Stimulated activated CD8-positive, alpha-beta memory T cell treated with anti-CD3 and anti-CD28 coated beads, Interleukin-15, amount 100 ng/mL, for 1 hour (primary cell): ENCODE results near the gene TBC1D13.
"Not testable (repeated sequence)": the region's sequence is repeated elsewhere in the genome, so short reads cannot be mapped to it uniquely, and the experiment has no call there.

Source experiments
- DNase-seq: peaks from one replicate; pipeline ENCODE4 v3.0.0-alpha.2; 2020; ENCODE audit warnings: low read depth

TBC1D13 gene

GRCh38 chr9:128821584-128822406, 34.7 kb downstream of the TBC1D13 start:
- DNase-seq = no peak

GRCh38 chr9:128822407-128823042, 35.5 kb downstream of the TBC1D13 start:
- DNase-seq = no peak

GRCh38 chr9:128823362-128823902, 36.4 kb downstream of the TBC1D13 start:
- no peak for DNase-seq

DNA sequence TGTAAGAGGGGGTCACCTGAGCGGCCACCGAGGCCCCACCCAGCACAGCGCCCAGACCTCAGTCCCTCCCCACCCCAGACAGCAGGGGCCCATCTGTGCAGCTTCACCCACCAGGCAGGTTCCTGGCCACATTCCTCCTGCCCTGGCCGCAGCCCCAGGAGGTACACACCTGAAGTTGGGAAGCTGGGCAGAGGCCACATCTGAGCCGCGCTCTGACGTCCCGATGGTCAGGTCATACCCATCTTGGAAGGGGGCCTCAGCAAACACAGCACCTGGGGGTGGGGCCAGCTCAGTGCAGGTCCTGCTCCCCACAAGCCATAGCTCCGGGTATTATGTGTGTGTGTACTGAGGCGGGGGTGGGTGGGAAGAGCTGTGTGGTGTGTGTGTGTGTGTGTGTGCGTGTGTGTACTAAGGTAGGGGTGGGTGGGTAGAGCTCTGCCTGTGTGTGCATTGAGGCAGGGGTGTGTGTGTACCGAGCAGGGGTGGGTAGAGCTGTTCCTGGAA, 36.9 kb downstream of the TBC1D13 start:
- no peak for DNase-seq

DNA sequence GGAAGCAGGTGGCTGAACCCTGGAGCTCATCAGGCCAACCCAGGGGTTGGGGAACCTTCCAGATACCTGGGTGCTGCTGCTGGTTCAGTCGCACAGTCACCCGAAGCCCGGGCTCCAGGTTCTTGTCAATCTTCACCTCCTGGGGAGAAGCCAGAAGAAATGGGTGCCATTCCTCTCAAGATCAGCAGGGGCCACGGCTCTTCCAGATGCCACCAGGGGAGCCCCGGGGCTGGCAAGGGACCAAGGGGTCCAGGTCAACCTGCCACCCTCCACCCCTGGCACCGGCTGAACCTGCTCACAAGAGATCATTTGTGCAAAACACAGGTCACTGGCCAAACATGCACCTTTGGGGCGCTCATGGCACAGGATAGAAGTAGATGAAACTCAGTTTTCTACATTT, 37.9 kb downstream of the TBC1D13 start:
- no peak for DNase-seq

- DNase-seq = no peak
Observed at GRCh38 chr9:128825923-128826700, 39.1 kb downstream of the TBC1D13 start.

- DNase-seq = no peak
Observed at GRCh38 chr9:128828267-128828666, 41.2 kb downstream of the TBC1D13 start.

DNA sequence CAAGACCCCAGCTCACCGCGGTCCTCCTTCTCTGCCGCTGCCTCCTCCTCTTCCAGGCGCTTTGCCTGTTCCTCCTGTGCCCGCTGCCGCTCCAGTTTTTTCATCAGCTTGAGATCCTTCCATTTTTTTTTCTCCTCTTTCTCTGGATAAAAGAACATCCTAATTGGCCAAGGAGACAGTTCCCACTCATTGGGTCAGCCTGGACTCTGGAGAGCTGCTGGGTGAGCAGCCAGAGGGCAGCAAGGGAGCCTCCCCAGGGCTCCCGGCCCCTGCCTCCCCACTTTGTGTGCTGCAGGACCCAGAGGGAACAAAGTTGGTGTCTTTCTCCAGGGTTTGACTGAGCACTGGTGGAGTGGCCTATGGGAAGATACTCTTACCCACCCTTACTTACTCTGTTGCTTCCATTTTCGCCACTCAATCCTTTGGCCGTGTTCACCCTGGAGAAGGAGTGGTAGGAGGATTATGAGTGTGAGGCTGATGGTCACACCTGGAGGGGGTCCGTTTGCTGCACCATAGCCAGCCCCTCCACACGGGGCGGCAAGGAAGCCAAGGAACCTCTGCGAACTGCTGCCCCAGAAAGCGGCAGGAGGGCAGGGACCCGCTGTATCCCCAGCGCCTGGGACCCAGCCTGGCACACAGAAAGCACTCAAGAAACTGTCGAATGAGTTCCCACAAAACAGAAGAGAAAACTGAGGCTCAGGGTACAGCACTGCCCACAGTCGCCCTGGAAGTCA, 41.8 kb downstream of the TBC1D13 start:
- DNase-seq = no peak

DNA sequence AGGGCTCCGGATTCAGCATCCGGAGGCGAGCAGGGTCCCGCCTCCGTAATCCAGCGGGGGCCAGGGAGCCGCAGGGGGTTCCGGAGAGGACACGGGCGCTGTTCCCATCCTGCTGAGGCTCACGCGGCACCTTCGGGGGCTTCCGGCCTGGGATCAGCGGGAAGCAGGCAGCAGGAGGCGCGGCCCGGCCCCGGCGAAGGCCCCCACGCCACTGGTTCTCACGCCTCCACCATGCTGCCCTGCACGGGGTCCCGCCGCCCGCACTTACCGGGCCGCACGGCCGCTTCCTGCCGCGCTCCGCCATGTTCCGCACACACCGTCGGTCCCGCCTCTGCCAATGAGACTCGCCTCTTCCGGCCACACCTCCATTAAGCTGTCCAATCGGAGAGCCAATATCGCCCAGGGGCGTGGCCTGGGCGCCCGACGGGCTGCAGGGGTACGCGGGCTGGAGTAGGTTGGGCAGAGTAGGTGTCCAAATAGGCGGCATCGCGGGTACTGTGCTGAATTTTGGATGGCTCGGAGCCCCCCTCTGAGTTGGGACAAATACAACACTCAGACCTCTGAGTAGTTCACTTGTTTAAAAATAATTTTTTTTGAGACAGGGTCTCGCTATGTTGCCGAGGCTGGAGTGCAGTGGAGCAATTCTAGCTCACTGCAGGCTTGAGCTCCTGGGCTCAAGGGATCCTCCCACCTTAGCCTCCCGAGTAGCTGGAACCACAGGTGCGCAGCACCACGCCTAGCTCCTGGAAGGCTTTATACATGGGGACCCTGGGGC, 42.6 kb downstream of the TBC1D13 start, which contains the start of gene SPOUT1:
TSS of gene SPOUT1 (minus strand) at position 318 of the 775 bp plus-strand sequence. CDS start at position 304, 14 bp downstream.
- DNase-seq = peak; percentile 86

GRCh38 chr9:128833696-128834095, 46.6 kb downstream of the TBC1D13 start:
- no peak for DNase-seq

- DNase-seq = no peak
Observed at GRCh38 chr9:128835246-128836210, 48.5 kb downstream of the TBC1D13 start.

DNA sequence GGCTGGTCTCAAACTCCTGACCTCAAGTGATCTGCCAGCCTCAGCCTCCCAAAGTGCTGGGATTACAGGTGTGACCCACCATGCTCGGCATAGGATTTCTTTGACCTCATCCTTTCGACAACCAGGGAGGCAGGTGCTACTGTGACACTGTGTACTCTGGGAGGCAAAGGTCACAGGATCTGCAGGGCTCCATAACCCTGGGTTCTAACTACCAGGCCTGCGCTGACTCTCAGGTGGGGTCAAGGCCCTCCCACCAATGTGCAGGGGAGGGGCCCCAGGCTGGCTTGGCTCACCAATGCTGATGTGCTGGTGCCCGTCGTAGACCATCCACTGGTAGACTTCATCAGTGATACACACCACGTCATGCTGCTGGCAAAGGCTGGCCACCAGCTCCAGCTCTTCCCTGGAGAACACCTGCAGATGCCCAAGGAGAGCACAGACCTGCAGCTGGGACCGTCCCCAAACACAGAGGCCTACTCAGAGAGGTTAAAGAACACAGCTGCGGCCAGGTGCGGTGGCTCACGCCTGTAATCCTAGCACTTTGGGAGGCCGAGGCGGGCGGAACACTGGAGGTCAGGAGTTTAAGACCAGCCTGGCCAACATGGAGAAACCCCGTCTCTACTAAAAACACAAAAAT, 49.6 kb downstream of the TBC1D13 start:
- DNase-seq = no peak

- no peak for DNase-seq
Observed at GRCh38 chr9:128838338-128838737, 51.3 kb downstream of the TBC1D13 start.

GRCh38 chr9:128840524-128840923, 53.5 kb downstream of the TBC1D13 start:
- no peak for DNase-seq

- DNase-seq = no peak
Observed at GRCh38 chr9:128841694-128842492, 54.8 kb downstream of the TBC1D13 start.

GRCh38 chr9:128843171-128843570, 56.1 kb downstream of the TBC1D13 start:
- not testable (repeated sequence) for DNase-seq

DNA sequence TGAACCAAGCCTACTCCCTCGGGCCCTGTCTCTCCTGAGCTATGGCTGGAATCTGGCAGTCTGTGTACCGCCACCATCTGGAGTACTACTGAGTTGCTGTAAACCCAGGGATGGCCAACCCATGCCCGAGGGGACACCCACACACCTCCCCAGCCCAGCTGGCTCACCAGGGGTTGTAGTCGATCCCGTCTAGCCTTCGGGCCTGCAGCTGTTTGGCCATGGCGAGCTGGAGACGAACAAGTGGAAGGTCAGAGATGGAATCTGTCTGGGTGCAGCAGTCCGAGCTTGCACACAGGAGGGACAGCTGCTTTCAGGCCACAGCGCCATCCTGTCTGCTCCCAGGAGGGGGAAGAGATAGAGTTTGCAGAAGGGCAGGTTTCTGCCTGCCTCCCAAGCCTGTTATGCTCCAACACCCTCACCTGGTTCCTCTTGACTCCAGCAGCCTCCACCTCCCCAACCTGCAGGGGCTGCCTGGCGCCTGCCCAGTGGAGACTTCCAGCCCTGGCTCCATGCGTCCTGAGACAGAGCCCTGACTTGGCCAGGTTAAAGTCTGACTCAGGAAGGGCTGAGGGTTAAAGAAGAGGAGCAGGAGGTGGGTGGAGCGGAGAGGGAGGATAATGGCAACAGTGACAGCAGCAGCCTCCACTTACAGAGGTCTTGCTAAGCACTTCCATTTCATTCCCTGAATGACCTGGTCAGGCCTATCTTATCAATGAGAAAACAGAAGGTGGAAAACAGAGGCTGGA, 58.3 kb downstream of the TBC1D13 start:
- no peak for DNase-seq
